NB4 (cell line): ENCODE results near the gene RYR2.
A peak's percentile ranks its signal among the peaks of the same experiment; 100 is the strongest.

Experiments
- DNase-seq: peaks from one replicate; pipeline ENCODE4 v3.0.0; 2010; ENCODE audit warnings: low read depth
- H3K4me3 ChIP-seq: one replicate; pipeline ENCODE4 v1.5.1; 2011; ENCODE audit warnings: mild to moderate bottlenecking, low read depth, low read length, moderate library complexity
- MYC ChIP-seq: IDR thresholded peaks from 2 replicates; pipeline ENCODE4 v1.6.1; 2011; ENCODE audit warnings: low read depth, low read length
- POLR2A ChIP-seq: IDR thresholded peaks from 2 replicates; pipeline ENCODE4 v1.6.1; 2011; ENCODE audit warnings: mild to moderate bottlenecking; ENCODE audit not compliant: insufficient read length; ENCODE audit errors: extremely low read depth
- TF ChIP-seq, protein P1 (sequence below): IDR thresholded peaks from 2 replicates; pipeline ENCODE4 v1.6.1; 2011; ENCODE audit warnings: low read depth, low read length
- TF ChIP-seq, protein P2 (sequence below): IDR thresholded peaks from one replicate; pipeline ENCODE4 v1.5.1; 2012; ENCODE audit warnings: low read depth, low read length

RYR2 gene

DNA sequence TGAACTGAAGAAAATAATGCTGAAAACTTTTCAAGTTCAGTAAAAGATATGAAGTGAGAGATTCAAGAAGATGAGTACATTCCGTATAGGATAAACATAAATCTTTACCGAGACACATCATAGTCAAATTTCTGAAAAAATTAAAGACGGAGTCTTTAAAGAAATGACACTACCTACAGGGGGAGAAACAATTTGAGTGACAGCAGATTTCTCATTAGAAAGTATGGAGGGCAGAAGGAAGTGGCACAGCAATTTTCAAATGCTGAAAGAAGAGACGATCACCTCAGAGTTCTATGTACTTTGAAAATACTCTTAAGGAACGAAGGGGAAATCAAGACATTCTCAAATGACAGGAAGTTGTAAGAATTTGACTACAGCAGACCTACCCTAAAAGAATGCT lies 577.6 kb downstream of the RYR2 start:
- H3K4me3 ChIP-seq: no peak overlapping the region
- TF ChIP-seq, protein P1, sequence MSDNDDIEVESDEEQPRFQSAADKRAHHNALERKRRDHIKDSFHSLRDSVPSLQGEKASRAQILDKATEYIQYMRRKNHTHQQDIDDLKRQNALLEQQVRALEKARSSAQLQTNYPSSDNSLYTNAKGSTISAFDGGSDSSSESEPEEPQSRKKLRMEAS: no peak
- TF ChIP-seq MYC (no peak), POLR2A (no peak)
- TF ChIP-seq, protein P2, sequence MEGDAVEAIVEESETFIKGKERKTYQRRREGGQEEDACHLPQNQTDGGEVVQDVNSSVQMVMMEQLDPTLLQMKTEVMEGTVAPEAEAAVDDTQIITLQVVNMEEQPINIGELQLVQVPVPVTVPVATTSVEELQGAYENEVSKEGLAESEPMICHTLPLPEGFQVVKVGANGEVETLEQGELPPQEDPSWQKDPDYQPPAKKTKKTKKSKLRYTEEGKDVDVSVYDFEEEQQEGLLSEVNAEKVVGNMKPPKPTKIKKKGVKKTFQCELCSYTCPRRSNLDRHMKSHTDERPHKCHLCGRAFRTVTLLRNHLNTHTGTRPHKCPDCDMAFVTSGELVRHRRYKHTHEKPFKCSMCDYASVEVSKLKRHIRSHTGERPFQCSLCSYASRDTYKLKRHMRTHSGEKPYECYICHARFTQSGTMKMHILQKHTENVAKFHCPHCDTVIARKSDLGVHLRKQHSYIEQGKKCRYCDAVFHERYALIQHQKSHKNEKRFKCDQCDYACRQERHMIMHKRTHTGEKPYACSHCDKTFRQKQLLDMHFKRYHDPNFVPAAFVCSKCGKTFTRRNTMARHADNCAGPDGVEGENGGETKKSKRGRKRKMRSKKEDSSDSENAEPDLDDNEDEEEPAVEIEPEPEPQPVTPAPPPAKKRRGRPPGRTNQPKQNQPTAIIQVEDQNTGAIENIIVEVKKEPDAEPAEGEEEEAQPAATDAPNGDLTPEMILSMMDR: no peak
- peak; percentile 2 for DNase-seq

DNA sequence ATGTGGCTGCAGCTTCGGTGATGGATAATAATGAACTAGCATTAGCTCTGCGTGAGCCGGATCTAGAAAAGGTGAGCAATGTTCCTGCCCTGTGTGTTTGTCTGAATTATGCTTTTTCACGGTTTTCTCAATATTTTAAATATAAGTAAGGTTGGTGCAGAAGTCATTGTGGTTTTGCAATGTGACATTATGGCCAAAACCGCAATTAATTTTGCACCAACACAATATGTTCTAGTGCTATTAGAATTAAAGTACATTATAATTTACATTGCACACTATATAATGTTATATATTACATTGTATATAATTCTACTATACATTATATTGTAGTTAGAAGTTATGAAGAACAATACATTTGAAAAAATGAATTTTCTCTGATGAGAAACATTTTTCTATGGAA lies 592.9 kb downstream of the RYR2 start:
- DNase-seq: no peak
- TF ChIP-seq POLR2A (no peak), MYC (no peak)
- TF ChIP-seq, protein P2: no peak
- TF ChIP-seq, protein P1: no peak
- H3K4me3 ChIP-seq: no peak overlapping the region

DNA sequence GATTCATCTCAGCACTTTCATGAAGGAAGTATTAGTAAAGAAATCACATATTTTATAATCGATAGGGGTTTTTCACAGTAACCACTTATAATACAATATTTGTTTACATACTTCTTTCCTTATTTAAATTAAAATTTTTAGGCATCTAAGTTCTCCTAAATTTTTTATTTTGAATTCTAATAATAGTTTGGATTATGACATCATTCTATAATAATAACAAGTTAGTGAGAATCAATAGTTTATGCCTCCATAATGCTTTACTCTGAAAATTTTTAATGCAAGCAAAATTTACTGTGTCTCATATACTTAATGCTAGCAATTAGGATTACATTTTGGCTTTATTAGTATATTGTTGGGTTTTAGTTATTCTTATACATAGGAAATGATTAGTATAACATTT lies 596.6 kb downstream of the RYR2 start:
- TF ChIP-seq, protein P2: no peak
- TF ChIP-seq MYC (no peak), POLR2A (no peak)
- TF ChIP-seq, protein P1: no peak
- no peak for DNase-seq
- H3K4me3 ChIP-seq: no peak overlapping the region

DNA sequence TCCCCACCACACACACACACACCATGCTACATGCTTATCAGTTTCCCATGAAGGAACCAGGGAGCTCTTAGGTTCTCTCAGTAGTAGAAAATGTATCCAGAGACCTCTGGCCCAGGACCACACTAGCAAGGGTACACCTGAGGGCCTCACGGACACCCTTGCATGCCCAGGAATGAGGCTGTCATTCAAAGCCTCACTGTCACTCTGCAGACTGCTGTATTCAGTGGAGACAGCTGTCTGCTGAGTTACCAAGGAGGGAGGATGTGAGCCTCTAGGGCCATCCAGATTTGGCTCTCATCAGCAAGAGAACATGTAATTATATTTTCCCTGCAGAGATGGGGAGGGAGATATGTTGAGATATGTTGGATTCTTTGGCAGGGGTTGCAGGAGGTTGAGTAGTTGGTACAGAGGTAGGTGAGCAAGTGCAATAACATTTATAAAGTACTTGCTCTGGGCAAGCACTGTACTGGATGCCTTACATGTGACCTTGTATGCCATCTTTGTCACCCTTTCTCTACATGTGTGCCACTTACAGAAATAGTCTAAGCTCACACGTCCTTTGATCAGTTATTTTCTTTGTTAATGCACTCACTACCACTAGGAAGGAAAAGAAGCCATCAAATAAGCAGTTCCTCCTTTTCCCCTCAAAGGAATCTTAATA lies 598.2 kb downstream of the RYR2 start:
- no peak for TF ChIP-seq POLR2A
- TF ChIP-seq, protein P2: no peak
- TF ChIP-seq, protein P1: no peak
- TF ChIP-seq MYC: no peak
- no peak for DNase-seq
- no peak overlapping the region for H3K4me3 ChIP-seq

DNA sequence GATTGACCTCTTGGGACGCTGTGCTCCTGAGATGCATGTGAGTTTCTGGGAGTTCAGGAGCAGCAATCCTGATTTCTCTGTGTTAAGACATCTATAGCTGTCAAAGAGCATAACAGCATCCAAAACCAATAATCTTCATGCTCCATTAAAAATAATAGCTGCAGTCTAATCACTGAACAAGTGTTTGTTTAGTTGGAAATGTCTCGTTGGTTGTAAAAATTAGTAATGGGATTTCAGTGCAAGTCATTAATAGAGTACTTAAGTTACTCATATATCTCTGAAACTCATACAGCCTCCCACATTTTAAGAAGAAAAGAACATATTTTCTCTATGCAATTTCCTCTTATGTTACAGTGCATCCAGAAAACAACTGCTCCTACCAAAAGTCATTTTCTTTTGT lies 599.0 kb downstream of the RYR2 start:
- TF ChIP-seq, protein P1: no peak
- TF ChIP-seq, protein P2: no peak
- no peak for TF ChIP-seq MYC
- no peak for TF ChIP-seq POLR2A
- no peak overlapping the region for H3K4me3 ChIP-seq
- no peak for DNase-seq

DNA sequence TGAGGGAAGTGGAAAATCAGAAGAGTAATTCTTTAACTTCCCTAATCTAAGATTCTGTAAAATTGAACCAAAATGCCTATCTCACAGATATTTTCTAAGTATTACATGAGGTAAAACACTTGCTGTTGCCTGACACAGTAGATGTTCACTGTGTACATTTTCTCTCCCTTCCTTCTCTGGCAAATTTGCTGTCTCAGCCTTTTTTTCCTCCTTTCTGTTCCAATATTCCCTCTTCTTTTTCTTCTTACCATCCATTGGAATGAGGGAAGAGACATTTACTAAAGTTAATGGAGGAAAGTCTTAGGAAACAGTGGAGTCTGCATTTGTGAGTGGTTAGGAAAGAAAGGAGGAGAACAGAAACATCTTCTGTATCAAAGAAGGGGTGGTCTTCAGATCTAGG lies 608.8 kb downstream of the RYR2 start:
- no peak for DNase-seq
- no peak overlapping the region for H3K4me3 ChIP-seq
- TF ChIP-seq POLR2A: no peak
- TF ChIP-seq, protein P1: no peak
- TF ChIP-seq MYC: no peak
- TF ChIP-seq, protein P2: no peak
